Measurements from ENCODE around the gene NRCAM. TPM values are rescaled to one million over a fixed set of nuclear protein-coding genes. Genes with fewer than 3 reads are reported as not detected.

The NRCAM gene
- total and polyA plus RNA-seq, 2 of the 8 experiments (the other 6 are each of a cell fraction or from before 2014, with no cell fraction given): 2.7 to 3.8 TPM

- DNase-seq (ENCODE audit: low read depth in 1 of 2, low spot score in 2 of 2): no peak
- Histone ChIP-seq H3K27me3 (replicated peaks in 1 of 4; ENCODE audit: control insufficient read depth in 3 of 4, extremely low read depth in 1 of 4, insufficient read depth in 3 of 4, low read length in 3 of 4) (no peaks in the 10 kb centered on the region), H3K14ac (ENCODE audit: insufficient read length) (no peak overlapping the region), H2BK12ac (ENCODE audit: low read depth, low read length) (no peak overlapping the region), H4K20me1 (replicated peaks in 1 of 2; ENCODE audit: control insufficient read depth in 1 of 2, insufficient read depth in 2 of 2, low read length in 2 of 2) (no peaks in the 10 kb centered on the region), H4K8ac (ENCODE audit: extremely low read depth, insufficient read depth, low read length) (no peak overlapping the region), H3K23ac (ENCODE audit: insufficient read length) (no peak overlapping the region), H3K36me3 (ENCODE audit: control insufficient read depth in 2 of 4, insufficient read depth in 4 of 4, low read length in 3 of 4) (no peaks in the 10 kb centered on the region), H2AK5ac (ENCODE audit: low read depth, low read length) (no peak overlapping the region), H3K9me3 (ENCODE audit: insufficient read depth in 2 of 2, low read depth in 1 of 2, low read length in 1 of 2) (no peaks in the 10 kb centered on the region), H2BK5ac (ENCODE audit: low read depth, low read length) (no peak overlapping the region), H3K4me1 (replicated peaks in 1 of 4; ENCODE audit: control insufficient read depth in 3 of 4, insufficient read depth in 4 of 4, low read length in 3 of 4) (no peaks in the 10 kb centered on the region), H2AFZ (ENCODE audit: low read length) (no peak overlapping the region), H3K9ac (replicated peaks in 1 of 4; ENCODE audit: extremely low read depth in 1 of 4, low read depth in 3 of 4, low read length in 3 of 4) (no peak overlapping the region), H4K91ac (replicated peaks; ENCODE audit: insufficient read length, low read length) (no peak overlapping the region), H4K5ac (ENCODE audit: insufficient read length, low read depth, low read length) (no peak overlapping the region), H2BK20ac (ENCODE audit: low read length) (no peak overlapping the region), H3K4ac (replicated peaks; ENCODE audit: insufficient read length, low read depth, low read length) (no peak overlapping the region), H3K79me2 (ENCODE audit: control insufficient read depth in 1 of 2, insufficient read depth in 2 of 2, low read length in 2 of 2) (no peaks in the 10 kb centered on the region), H3K27ac (ENCODE audit: low read depth, low read length) (no peak overlapping the region), H3K4me2 (ENCODE audit: insufficient read depth in 1 of 2, low read depth in 2 of 2, low read length in 2 of 2) (no peak overlapping the region), H3K4me3 (ENCODE audit: extremely low read depth in 1 of 4, insufficient read depth in 2 of 4, low read depth in 3 of 4, low read length in 4 of 4) (no peak overlapping the region), H2BK120ac (replicated peaks; ENCODE audit: low read depth, low read length) (no peak overlapping the region), H3K18ac (ENCODE audit: extremely low read depth, low read length) (no peak overlapping the region), H3K79me1 (ENCODE audit: low read depth, low read length) (no peaks in the 10 kb centered on the region), H2BK15ac (ENCODE audit: low read length) (no peak overlapping the region), H3K56ac (replicated peaks; ENCODE audit: insufficient read length, low read depth, low read length) (no peak overlapping the region), H3K23me2 (ENCODE audit: low read depth, low read length) (no peaks in the 10 kb centered on the region)
- no peak for FAIRE-seq
- ChIA-PET POLR2A (ENCODE audit: partially characterized antibody) (no interaction called here), CTCF (ENCODE audit: partially characterized antibody) (interaction anchor here (1.3 to 2.5 kb wide), 3 partner anchors 9 to 21 kb away, joined by 3 to 8 read pairs (median 3); no protein-coding TSS in a partner anchor)
- WGBS, 2 experiments (ENCODE audit: extremely low coverage in 1 of 2, insufficient coverage in 1 of 2, insufficient read length in 1 of 2, insufficient replicate concordance in 2 of 2, low coverage in 1 of 2, low lambda C conversion rate in 2 of 2, missing lambda C conversion rate in 1 of 2): 84% methylated on average over 3 of the region's 3 CpGs; no CpG with 5 or more reads in 1 of the 2 experiments
- TF ChIP-seq SP2 (IDR thresholded peaks at IDR 0.05; ENCODE audit: low read length) (no peak), SIN3A (conservative IDR thresholded peaks at IDR 0.05 in 1 of 2, IDR thresholded peaks at IDR 0.05 in 1 of 2; ENCODE audit: low read depth in 1 of 2, low read length in 2 of 2) (no peak), ASH2L (IDR thresholded peaks at IDR 0.05; ENCODE audit: low read length) (no peak), MAX (IDR thresholded peaks at IDR 0.05) (no peak), CBX8 (IDR thresholded peaks at IDR 0.05; ENCODE audit: borderline replicate concordance, low read depth, low read length) (no peak), BACH1 (IDR thresholded peaks at IDR 0.05; ENCODE audit: low read length) (no peak), GTF2F1 (IDR thresholded peaks at IDR 0.05; ENCODE audit: borderline replicate concordance, low read depth, low read length) (no peak), EZH2 (IDR thresholded peaks at IDR 0.05; ENCODE audit: low read depth, low read length, severe bottlenecking) (no peak), CBX5 (IDR thresholded peaks at IDR 0.05; ENCODE audit: low read depth, low read length) (no peak), SUZ12 (IDR thresholded peaks at IDR 0.05; ENCODE audit: low read length) (no peak), TAF7 (optimal IDR thresholded peaks at IDR 0.05; ENCODE audit: borderline replicate concordance, low read depth, low read length) (no peak), USF2 (IDR thresholded peaks at IDR 0.05; ENCODE audit: low read length) (no peak)
Measured at GRCh38 chr7:108124820-108125219, 331.4 kb downstream of the NRCAM start.

Data from H1 (cell line).